OCI-M2 (cell line): ENCODE data around the gene TMEM182.

Source experiments
- DNase-seq: peaks from one replicate; lab custom pipeline; 2025; ENCODE audit not compliant: unreplicated experiment; lab: John Stamatoyannopoulos, UW

Gene TMEM182

DNA sequence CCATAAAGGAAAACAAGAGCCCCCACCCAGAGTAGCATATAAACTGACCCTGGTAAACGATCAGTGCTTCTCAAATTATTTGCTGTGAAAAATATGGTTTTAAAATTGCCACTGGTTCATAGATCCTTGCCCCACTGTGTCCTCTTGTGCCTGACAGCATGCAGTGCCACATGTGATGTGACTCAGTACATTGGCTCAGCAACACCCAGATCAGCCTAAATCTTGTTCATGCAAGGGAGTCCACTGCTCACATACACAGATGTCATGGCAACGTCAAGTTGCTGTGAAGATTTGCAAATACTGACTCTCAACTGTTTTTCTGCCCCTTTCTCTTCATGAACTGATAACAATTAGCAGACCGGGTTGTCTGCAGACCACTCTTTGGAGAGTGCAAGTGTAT lies 91.0 kb downstream of the TMEM182 start:
- DNase-seq, result no peak
